ENCODE data around the gene AP4M1.
"Not testable (repeated sequence)": the region's sequence is repeated elsewhere in the genome, so short reads cannot be mapped to it uniquely, and the experiment has no call there.

The AP4M1 gene

DNA sequence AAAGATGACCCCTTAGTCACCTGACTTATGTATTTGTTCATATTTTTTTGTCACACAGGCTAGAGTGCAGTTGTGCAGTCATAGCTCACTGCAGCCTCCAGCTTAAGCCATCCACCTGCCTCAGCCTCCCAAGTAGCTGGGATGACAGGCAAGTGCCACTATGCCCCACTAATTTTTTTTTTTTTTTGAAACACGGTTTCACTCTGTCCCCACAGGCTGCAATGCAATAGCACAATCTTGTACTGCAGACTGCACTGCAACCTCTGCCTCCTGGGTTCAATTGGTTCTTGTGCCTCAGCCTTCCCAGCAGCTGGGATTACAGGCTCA lies 27.2 kb downstream of the AP4M1 start:
- no peak for DNase-seq (ENCODE audit: low spot score)
- TF ChIP-seq, protein P1, sequence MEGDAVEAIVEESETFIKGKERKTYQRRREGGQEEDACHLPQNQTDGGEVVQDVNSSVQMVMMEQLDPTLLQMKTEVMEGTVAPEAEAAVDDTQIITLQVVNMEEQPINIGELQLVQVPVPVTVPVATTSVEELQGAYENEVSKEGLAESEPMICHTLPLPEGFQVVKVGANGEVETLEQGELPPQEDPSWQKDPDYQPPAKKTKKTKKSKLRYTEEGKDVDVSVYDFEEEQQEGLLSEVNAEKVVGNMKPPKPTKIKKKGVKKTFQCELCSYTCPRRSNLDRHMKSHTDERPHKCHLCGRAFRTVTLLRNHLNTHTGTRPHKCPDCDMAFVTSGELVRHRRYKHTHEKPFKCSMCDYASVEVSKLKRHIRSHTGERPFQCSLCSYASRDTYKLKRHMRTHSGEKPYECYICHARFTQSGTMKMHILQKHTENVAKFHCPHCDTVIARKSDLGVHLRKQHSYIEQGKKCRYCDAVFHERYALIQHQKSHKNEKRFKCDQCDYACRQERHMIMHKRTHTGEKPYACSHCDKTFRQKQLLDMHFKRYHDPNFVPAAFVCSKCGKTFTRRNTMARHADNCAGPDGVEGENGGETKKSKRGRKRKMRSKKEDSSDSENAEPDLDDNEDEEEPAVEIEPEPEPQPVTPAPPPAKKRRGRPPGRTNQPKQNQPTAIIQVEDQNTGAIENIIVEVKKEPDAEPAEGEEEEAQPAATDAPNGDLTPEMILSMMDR (IDR thresholded peaks at IDR 0.05; ENCODE audit: borderline replicate concordance, control extremely low read depth, extremely low read depth, insufficient read depth, missing control alignments), result no peak
- in situ Hi-C loops (cut with MboI; ENCODE audit: low sequenced_read_pairs, unreplicated experiment), result no loop called here

DNA sequence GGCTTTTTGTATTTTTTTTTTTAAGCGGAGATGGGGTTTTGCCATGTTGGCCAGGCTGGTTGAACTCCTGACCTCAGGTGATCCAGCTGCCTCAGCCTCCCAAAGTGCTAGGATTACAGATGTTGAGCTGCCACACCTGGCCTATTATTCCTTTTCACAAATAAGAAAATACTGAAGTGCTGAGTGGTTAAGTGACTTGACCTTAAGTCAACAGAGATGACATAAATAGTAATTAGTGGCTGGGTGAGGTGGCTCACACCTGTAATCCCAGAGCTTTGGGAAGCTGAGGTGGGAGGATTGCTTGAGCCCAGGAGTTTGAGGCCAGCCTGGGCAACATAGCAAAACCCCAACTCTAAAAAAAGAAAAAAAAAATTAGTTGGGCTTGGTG lies 28.8 kb downstream of the AP4M1 start:
- in situ Hi-C loops (cut with MboI; ENCODE audit: low sequenced_read_pairs, unreplicated experiment), result loop anchor here (10.0 kb wide), 1 partner anchor 275 kb away; no protein-coding TSS in a partner anchor
- not testable (repeated sequence) for DNase-seq (ENCODE audit: low spot score)

DNA sequence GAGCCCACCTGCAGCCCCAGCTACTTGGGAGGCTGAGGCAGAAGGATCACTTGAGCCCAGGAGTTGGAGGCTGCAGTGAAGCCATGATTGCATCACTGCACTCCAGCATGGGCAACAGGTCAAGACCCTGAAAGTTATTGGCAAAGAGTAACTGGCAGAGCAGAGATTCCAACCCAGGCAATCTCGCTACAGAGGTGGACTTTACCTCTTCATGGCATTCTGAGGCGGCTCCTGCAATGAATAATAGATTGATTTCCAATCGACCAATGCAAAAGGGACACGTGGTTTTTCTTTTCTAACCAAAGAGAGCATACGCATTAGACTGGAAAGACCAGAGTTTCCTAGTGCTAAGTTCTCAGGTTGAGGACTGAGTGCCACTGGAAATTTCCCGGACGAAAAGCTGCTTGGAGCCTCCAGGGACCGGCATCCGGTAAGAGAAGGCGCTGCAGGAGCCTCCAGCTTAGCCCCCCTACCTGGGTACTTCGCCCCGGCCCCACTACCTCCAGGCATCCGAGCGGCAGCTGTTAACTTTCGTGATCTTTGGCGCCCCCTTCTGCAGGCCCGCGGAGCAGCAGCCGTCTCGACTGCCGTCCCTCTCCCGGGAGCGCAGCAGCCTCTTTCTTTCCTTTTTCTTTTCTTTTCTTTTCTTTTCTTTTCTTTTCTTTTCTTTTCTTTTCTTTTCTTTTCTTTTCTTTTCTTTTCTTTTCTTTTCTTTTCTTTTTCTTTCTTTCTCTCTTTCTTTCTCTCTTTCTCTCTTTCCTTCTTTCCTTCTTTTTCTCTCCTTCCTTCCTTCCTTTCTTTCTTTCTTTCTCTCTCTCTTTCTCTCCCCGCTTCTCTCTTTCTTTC lies 29.4 kb downstream of the AP4M1 start:
- TF ChIP-seq, protein P1 (IDR thresholded peaks at IDR 0.05; ENCODE audit: borderline replicate concordance, control extremely low read depth, extremely low read depth, insufficient read depth, missing control alignments), result peak; percentile 98
- peak; percentile 84 for DNase-seq (ENCODE audit: low spot score)
- in situ Hi-C loops (cut with MboI; ENCODE audit: low sequenced_read_pairs, unreplicated experiment), result loop anchor here (10.0 kb wide), 1 partner anchor 274 kb away; no protein-coding TSS in a partner anchor

DNA sequence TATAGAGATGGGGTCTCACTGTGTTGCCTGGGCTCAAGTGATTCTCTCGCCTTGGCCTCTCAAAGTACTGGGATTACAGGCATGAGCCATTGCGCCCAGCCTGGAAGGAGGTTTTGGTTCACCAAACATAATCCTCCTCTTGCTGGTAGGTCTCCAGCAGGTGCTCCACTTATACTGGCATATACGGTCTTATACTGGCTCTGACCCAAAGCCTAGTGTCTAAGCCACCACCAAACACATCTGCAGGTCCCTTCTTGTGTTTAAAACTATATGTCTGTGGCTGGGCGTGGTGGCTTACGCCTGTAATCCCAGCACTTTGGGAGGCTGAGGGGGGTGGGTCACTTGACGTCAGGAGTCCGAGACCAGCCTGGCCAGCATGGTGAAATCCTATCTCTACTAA lies 30.7 kb downstream of the AP4M1 start:
- DNase-seq (ENCODE audit: low spot score), result no peak
- in situ Hi-C loops (cut with MboI; ENCODE audit: low sequenced_read_pairs, unreplicated experiment), result loop anchor here (10.0 kb wide), 1 partner anchor 273 kb away; no protein-coding TSS in a partner anchor
- TF ChIP-seq, protein P1 (IDR thresholded peaks at IDR 0.05; ENCODE audit: borderline replicate concordance, control extremely low read depth, extremely low read depth, insufficient read depth, missing control alignments), result no peak

DNA sequence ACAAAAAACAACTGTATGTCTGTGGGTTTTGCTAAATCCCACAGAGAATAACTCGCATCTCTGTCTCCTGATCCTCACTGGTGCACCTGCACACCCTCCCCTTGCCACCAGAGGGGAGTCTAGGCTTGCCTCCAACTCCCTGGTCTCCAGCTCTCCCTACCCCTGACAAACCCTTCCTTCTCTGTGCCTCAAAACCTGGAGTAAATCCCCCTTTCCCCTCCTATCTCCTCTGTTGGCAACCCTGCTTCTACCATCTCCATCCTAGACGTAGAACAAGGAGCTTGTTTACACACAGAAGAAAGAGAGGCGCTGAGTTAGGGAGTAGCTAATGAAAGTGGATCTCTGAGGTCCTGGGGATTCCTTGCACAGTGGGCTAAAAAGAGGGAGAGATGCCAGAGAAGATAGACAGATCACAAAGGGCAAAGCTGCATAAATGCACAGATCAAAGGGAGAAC lies 31.3 kb downstream of the AP4M1 start:
- peak; percentile 83 for DNase-seq (ENCODE audit: low spot score)
- in situ Hi-C loops (cut with MboI; ENCODE audit: low sequenced_read_pairs, unreplicated experiment), result loop anchor here (10.0 kb wide), 1 partner anchor 272 kb away; no protein-coding TSS in a partner anchor

DNA sequence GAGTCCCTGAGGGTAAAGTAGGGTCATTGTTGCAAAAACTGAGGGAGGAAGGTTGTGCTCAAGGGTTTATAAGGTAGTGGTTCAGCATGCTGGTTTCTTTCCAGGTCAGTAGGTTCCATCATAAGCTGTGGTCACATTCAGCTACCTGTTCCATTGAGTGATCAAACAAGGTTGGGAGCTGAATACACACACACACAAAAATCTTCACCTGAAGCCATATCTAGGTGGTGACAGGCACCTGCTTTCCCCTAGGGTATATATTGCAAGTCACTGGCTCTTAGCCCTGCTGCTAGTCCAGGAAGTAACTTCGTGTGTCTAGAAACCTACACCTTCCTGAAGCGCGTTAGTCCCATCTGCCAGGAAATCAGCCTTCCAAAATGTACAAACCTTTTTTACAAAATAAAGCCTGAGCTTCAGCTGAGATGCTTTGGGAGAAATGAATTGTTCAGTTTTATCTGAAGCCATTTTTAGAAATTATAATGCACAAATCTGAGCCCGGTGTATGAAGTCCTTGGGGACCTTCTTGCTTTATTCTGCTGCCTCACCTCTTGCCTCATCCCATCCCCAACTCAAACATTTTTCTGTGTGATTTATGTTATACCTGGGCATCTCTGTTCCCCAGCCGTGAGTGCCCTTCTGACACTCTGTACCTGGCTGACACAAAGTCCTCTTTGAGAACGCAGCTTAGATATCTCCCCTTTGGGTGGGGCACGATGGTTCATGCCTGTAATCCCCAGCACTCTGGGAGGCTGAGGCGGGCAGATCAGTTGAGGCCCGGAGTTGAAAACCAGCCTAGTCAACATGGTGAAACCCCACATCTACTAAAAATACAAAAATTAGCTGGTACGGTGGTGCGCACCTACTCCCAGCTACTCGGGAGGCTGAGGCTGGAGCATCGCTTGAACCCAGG lies 36.7 kb downstream of the AP4M1 start:
- in situ Hi-C loops (cut with MboI; ENCODE audit: low sequenced_read_pairs, unreplicated experiment), result loop anchor here (10.0 kb wide), 1 partner anchor 267 kb away; no protein-coding TSS in a partner anchor
- TF ChIP-seq, protein P1 (IDR thresholded peaks at IDR 0.05; ENCODE audit: borderline replicate concordance, control extremely low read depth, extremely low read depth, insufficient read depth, missing control alignments), result no peak
- no peak for DNase-seq (ENCODE audit: low spot score)

More for the DNA sequence above, 31.3 kb downstream of the AP4M1 start:
- TF ChIP-seq, protein P1 (IDR thresholded peaks at IDR 0.05; ENCODE audit: borderline replicate concordance, control extremely low read depth, extremely low read depth, insufficient read depth, missing control alignments), result peak; percentile 84

Data from GM13976 (cell line).